ENCODE data around the gene NQO2.

NQO2 gene

GRCh38 chr6:2988426-2989331 lies 11.0 kb upstream of the NQO2 start (continued):
- no peak for TF ChIP-seq ZSCAN18 (tag by site-specific recombination; IDR thresholded peaks at IDR 0.05)
- no peak for TF ChIP-seq ZNF596 (tag by site-specific recombination; IDR thresholded peaks at IDR 0.05)
- TF ChIP-seq ZNF623 (tag by site-specific recombination; IDR thresholded peaks at IDR 0.05): no peak
- TF ChIP-seq SCRT1 (tag by site-specific recombination; IDR thresholded peaks at IDR 0.05; ENCODE audit: borderline replicate concordance): no peak
- TF ChIP-seq ZNF26 (tag by site-specific recombination; IDR thresholded peaks at IDR 0.05): no peak
- TF ChIP-seq, protein P1, sequence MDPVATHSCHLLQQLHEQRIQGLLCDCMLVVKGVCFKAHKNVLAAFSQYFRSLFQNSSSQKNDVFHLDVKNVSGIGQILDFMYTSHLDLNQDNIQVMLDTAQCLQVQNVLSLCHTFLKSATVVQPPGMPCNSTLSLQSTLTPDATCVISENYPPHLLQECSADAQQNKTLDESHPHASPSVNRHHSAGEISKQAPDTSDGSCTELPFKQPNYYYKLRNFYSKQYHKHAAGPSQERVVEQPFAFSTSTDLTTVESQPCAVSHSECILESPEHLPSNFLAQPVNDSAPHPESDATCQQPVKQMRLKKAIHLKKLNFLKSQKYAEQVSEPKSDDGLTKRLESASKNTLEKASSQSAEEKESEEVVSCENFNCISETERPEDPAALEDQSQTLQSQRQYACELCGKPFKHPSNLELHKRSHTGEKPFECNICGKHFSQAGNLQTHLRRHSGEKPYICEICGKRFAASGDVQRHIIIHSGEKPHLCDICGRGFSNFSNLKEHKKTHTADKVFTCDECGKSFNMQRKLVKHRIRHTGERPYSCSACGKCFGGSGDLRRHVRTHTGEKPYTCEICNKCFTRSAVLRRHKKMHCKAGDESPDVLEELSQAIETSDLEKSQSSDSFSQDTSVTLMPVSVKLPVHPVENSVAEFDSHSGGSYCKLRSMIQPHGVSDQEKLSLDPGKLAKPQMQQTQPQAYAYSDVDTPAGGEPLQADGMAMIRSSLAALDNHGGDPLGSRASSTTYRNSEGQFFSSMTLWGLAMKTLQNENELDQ (tag by site-specific recombination; IDR thresholded peaks at IDR 0.05; ENCODE audit: low read depth): no peak
- TF ChIP-seq ZNF658 (tag by site-specific recombination; IDR thresholded peaks at IDR 0.05): no peak
- peak; percentile 63; the same call in 1 of the 2 replicates for TF ChIP-seq ZNF548 (tag by site-specific recombination; IDR thresholded peaks at IDR 0.05)
- peak; percentile 25; the same call in 1 of the 2 replicates for TF ChIP-seq ZNF423 (tag by site-specific recombination; IDR thresholded peaks at IDR 0.05)
- TF ChIP-seq, protein P2, sequence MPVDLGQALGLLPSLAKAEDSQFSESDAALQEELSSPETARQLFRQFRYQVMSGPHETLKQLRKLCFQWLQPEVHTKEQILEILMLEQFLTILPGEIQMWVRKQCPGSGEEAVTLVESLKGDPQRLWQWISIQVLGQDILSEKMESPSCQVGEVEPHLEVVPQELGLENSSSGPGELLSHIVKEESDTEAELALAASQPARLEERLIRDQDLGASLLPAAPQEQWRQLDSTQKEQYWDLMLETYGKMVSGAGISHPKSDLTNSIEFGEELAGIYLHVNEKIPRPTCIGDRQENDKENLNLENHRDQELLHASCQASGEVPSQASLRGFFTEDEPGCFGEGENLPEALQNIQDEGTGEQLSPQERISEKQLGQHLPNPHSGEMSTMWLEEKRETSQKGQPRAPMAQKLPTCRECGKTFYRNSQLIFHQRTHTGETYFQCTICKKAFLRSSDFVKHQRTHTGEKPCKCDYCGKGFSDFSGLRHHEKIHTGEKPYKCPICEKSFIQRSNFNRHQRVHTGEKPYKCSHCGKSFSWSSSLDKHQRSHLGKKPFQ (tag by site-specific recombination; IDR thresholded peaks at IDR 0.05): 0 out of 2 replicates have a peak, but pooled peaks have one; percentile 12
- TF ChIP-seq ZNF449 (tag by site-specific recombination; IDR thresholded peaks at IDR 0.05): no peak; the same call in 1 of the 2 replicates
- TF ChIP-seq SETDB1 (IDR thresholded peaks at IDR 0.05; ENCODE audit: insufficient read length, low read length): no peak
- TF ChIP-seq ZNF19 (tag by site-specific recombination; IDR thresholded peaks at IDR 0.05; ENCODE audit: low read depth): no peak
- TF ChIP-seq ZNF169 (tag by site-specific recombination; IDR thresholded peaks at IDR 0.05): no peak
- no peak for TF ChIP-seq ZNF274 (IDR thresholded peaks at IDR 0.05; ENCODE audit: low read length)
- TF ChIP-seq ZNF274 (tag by site-specific recombination; IDR thresholded peaks at IDR 0.05; ENCODE audit: borderline replicate concordance): no peak
- TF ChIP-seq ZNF311 (tag by site-specific recombination; IDR thresholded peaks at IDR 0.05; ENCODE audit: borderline replicate concordance): no peak
- peak; percentile 80 for TF ChIP-seq GLIS2 (tag by site-specific recombination; IDR thresholded peaks at IDR 0.05)
- TF ChIP-seq ZNF211 (tag by site-specific recombination; IDR thresholded peaks at IDR 0.05; ENCODE audit: low read depth): no peak
- TF ChIP-seq ZBTB11 (tag by site-specific recombination; conservative IDR thresholded peaks at IDR 0.05; ENCODE audit: low read depth): peak; percentile 70
- no peak for TF ChIP-seq ZNF354C (tag by site-specific recombination; IDR thresholded peaks at IDR 0.05; ENCODE audit: borderline replicate concordance, low read depth)
- TF ChIP-seq ZNF157 (tag by site-specific recombination; IDR thresholded peaks at IDR 0.05): no peak
- no peak for TF ChIP-seq ZNF624 (tag by site-specific recombination; IDR thresholded peaks at IDR 0.05)
- peak; percentile 85 for TF ChIP-seq KLF1 (tag by site-specific recombination; IDR thresholded peaks at IDR 0.05)
- no peak for TF ChIP-seq ZNF292 (tag by site-specific recombination; IDR thresholded peaks at IDR 0.05; ENCODE audit: borderline replicate concordance, low read depth)
- no peak for TF ChIP-seq ZNF248 (tag by site-specific recombination; IDR thresholded peaks at IDR 0.05)
- TF ChIP-seq ZNF747 (tag by site-specific recombination; IDR thresholded peaks at IDR 0.05): no peak
- no peak for TF ChIP-seq SCRT2 (tag by site-specific recombination; IDR thresholded peaks at IDR 0.05)
